Activated naive CD4-positive, alpha-beta T cell (primary cell): ENCODE results near the gene IMPG2.
"Not testable (repeated sequence)": the region's sequence is repeated elsewhere in the genome, so short reads cannot be mapped to it uniquely, and the experiment has no call there.

ENCODE experiments used
- DNase-seq, 4 experiments: peaks; one replicate each; lab custom pipeline; 2025; lab: John Stamatoyannopoulos, UW

IMPG2 gene

DNA sequence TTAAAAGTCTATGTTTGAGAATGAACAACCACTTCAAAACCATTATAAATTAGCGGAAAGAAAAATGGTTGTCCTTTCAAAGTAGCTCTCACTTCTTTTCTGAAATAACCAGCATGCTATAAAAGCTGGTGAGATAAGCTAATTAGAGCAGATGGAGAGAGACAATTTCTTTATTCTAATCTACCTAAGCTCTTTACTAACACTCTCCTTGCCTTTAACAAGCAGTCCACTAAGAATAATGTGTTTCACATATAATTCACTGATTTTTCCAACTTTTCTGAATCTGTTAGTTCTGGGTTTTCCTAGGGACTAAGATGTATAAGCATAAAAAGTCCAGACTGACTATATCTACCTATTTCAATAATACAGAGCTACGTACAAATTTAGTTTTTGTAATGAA, at the start of gene IMPG2:
TSS of gene IMPG2 (minus strand) at position 101 of the 400 bp plus-strand sequence. CDS start 203 bp downstream, outside the sequence.
- DNase-seq, result no peak

DNA sequence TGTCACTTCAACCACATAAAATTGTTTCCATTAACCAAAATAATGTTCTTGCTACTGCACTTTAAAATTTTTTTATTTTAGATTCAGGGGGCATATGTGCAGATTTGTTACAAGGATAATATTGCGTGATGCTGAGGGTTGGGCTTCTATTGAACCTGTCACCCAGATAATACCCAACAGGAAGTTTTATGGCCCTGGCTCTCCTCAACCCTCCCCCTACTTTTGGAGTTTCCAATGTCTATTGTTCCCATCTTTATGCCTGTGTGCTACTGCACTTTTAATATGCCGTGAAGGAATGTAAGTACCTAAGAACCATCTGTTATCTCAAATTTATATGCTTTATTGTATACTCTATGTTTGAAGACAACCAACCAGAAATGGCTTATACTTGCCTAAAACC, 42.0 kb upstream of the IMPG2 start:
- DNase-seq, result no peak

DNA sequence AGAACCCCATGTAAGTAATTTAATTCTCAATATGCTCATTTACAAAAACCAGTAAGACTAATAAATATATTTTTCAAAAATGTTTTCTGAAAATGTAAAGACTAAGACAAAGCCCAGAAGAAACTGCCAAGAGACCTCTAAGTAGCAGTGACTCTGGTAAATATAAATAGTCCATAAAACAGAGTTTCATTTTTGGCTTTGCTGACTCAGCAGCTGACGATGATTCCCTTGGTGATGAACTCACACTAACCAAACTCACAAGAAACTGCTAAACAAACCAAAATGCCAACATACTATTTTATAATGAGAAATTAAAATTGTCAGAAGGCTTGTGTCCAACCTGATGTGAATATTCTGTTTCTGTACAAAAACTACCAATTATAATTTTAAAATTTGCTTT, 31.5 kb upstream of the IMPG2 start:
- DNase-seq, result no peak

GRCh38 chr3:101340591-101340990, 20.2 kb upstream of the IMPG2 start:
- no peak for DNase-seq

DNA sequence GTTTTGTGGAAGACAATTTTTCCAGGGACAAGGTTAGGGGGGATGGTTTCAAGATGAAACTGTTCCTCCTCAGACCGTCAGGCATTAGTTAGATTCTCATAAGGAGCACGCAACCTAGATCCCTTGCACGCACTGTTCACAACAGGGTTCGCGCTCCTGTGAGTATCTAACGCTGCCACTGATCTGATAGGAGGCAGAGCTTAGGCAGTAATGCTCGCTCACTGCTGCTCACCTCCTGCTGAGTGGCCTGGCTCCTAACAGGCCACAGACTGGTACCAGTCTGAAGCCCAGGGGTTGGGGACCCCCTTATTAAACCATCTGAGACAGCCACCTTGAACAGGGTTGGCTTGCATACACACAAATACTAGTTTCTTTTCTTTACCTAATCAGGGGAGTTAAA, 13.5 kb upstream of the IMPG2 start:
- no peak for DNase-seq

- DNase-seq, result no peak
These were observed 8.8 kb upstream of the IMPG2 start for GRCh38 chr3:101329016-101329673.

DNA sequence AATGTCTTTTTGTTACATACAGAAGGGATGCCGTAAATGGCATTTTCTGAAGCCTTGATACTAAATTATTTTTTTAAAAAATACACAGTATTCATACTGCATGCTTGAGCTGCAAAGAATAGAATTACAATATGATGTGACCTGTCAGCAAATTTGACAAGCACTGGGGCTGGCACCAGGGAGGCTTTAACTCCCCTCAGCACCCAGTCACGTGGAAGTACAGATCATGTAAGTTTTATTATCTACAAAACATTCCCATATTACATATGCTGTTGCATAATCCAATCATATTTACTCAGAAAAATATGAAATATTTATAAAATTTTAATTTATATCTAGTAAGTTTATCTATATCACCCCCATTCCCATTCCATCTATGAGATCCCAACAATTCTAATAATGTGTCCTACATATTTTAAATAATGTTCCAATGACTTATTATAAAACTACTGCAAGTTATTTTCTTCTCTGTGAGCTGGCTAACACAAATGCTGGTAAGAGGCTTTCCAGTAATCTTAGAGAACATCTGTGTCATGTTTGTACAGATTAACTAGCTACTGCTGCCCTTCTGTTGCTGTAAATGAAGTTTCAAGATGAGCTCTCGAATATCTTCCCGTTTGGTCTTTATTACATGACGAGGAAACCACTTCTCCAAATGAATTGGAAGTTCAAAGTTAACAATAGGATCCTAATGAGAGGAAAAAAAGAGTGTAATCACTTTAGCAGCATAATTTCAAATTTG, 5.2 kb upstream of the IMPG2 start:
- DNase-seq, result no peak

GRCh38 chr3:101319531-101319930, 844 bp downstream of the IMPG2 start:
- no peak for DNase-seq

DNA sequence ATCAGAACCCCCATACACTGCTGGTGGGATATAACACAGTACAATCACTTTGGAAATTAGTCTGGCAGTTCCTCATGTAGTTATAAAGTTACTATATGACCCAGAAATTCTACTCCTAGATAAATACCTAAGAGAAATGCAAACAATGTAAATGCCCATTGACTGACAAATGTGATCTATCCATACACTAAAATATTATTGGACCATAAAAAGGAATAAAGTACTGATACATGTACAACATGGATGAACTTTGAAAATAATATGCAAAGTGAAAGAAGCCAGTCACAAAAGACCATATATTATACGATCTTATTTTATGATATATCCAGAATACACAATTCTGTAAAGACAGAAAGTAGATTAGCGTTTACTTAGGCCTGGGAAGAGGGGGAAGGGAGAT, 7.8 kb downstream of the IMPG2 start:
- no peak for DNase-seq

- DNase-seq, result no peak
These were observed 8.7 kb downstream of the IMPG2 start for GRCh38 chr3:101311676-101312075.

DNA sequence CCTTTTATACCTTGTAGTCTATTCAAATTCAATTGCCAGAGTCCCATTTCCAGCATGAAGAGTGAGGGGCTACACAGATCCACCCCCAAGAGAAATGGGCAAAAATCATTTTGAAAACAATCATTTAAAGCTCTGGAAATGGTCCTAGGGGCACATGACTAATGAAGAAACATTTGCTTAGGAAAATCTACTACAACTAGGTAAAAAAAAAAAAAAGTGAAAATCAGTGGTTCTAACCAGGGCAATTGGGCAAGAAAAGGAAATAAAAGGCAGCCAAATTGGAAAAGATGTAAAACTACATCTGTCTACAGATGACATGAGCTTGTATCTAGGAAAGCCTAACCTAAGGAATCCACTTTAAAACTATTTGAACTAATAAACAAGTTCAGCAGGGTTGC, 9.4 kb downstream of the IMPG2 start:
- no peak for DNase-seq

DNA sequence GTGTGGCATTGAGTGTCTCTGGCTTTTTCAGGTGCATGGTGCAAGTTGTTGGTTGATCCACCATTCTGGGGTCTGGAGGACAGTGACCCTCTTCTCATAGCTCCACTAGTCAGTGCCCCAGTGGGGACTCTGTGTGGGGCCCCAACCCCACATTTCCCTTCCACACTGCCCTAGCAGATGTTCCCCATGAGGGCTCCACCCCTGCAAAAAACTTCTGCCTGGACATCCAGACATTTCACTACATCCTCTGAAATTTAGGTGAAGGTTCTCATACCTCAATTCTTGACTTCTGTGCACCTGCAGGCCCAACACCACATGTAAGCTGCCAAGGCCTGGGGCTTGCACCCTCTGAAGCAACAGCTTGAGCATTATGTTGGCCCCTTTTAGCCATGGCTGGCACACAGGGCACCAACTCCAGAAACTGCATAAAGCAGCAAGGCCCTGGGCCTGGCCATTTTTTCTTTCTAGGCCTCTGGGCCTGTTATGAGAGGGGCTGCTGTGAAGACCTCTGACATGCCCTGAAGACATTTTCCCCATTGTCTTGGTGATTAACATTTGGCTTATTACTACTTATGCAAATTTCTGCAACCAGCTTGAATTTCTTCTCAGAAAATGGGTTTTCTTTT, 12.1 kb downstream of the IMPG2 start:
- not testable (repeated sequence) for DNase-seq

DNA sequence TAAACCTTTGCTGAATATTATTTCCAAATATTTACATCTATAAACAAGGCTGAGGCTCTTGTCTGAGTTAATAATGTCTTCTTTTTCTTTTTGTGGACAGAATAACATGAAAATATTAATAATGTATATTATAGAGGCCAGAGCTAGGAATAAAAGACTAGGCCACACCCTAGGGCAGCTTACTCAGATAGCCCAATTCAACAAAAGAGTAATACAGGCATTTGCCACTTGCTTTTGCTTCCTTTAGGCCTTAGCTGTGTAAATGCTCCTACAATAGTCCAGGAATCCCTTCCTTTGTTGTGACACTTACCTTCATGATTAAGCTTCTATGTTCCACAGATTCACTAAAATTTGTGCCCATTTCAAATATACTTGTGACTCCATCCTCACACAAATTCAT, 16.5 kb downstream of the IMPG2 start:
- no peak for DNase-seq

DNA sequence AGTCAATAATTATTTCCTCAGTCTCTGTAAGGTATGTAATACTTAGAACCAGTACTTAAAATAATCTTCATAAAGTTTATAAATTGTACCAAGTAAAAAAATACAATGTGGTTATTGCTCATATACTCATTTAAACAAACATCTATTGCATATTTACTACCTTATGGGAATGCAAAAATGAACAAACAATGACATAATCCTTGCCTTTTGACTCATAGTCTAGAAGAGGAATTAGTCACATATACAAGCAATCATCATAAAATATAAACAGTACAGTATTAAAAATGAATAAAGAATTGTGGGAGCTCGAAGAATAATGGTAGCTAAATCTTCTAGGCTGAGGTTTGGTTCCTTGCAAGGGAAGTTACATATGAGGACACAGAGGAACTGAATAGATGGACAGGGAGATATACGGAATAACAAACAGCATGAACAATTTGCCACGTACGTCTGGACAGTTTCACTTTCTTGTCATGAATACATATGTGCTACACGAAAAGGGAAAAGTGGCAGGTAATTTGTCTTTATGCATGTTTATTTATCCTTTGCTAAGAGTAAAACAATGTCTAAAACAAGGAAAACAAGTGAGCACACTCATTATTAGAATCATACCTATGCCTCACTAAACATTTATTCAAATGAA, 17.2 kb downstream of the IMPG2 start:
- no peak for DNase-seq

GRCh38 chr3:101300073-101300472, 20.3 kb downstream of the IMPG2 start:
- no peak for DNase-seq

DNA sequence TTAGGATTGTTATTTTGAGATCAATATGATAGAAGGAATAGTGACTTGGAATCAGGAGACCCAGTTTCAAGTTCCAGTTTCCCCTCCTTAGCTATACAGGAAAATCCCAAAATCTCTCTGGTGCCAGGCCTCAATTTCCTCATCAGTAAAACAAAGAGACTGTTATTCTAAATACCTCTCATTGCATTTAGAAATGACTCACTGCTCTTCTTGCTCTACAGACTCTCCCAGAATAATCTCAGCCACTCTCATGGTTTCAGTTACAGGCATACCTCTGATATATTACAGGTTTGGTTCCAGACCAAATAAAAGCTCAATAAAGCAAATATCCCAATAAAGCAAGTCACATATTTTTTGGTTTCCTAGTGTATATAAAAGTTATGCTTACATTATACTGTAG, 28.3 kb downstream of the IMPG2 start:
- no peak for DNase-seq

- DNase-seq, result no peak
These were observed 32.1 kb downstream of the IMPG2 start for GRCh38 chr3:101288294-101288693.

DNA sequence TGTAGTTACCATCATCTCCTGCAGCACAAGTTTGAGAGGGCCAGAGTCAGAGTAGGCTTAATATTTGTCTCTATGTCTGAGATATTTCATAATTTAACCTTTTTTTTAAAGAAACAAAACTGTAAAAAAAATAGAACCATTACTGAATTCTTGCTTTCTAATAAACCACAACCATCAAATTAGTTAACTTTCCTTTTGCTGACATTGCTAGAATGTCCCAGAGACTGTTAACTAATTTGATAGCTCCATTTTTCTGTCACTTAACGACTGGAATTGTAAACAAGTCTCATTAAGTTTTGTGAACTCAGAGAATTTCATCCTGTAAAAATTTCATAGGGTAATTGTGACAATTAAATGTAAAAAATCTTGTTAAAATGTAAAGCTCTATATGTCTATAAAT, 35.6 kb downstream of the IMPG2 start:
- DNase-seq, result no peak

GRCh38 chr3:101281521-101282030, 38.8 kb downstream of the IMPG2 start:
- no peak for DNase-seq

DNA sequence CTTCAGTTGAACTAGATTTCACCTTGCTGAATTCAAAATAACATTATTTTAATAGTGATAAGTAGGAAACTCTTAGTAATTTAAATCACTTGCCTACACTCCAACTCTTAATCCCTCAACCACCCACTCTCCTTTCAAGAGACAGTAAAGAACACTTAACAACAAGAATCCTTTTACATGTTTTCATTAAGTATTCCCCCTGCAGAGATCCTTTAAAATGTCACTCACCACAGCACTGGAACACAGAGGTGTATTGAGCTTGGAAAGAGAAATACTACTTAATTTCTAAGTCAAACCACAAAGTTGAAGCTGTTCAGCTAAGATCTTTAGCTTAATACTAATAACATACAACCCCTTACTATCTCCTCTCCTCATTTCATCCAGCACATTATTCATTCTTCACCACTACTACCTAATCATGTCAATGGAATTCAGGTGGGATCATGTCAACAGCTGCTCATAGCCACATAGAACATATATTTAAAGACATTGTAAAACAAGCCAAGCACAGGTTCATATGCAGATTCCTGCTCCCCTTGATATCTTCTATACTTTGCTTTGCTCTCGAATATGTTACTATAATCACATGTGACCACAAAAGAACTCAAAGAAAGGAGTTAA, 40.5 kb downstream of the IMPG2 start:
- no peak for DNase-seq

- DNase-seq, result no peak
These were observed 41.2 kb downstream of the IMPG2 start for GRCh38 chr3:101279162-101279561.

GRCh38 chr3:101278727-101279126, 41.6 kb downstream of the IMPG2 start:
- no peak for DNase-seq
